Measurements from ENCODE around the gene STAB2. TPM values are rescaled to one million over a fixed set of nuclear protein-coding genes. Genes with fewer than 3 reads are reported as not detected.

Gene STAB2
- polyA plus RNA-seq, 3 donors: not detected

GRCh38 chr12:103771466-103771865 lies 184.4 kb downstream of the STAB2 start:
- Histone ChIP-seq H3K79me2 (ENCODE audit: insufficient read depth, low read length) (no peaks in the 10 kb centered on the region), H3K4me3 (replicated peaks in 1 of 3; ENCODE audit: low read depth in 2 of 3, low read length in 3 of 3) (no peak overlapping the region), H3K4me1 (ENCODE audit: control insufficient read depth in 1 of 2, insufficient read depth in 2 of 2, low read length in 2 of 2) (no peaks in the 10 kb centered on the region), H3K9me3 (replicated peaks in 1 of 2; ENCODE audit: control insufficient read depth in 1 of 2, insufficient read depth in 1 of 2, low read length in 2 of 2) (no peaks in the 10 kb centered on the region), H3K27ac (ENCODE audit: low read depth in 1 of 2, low read length in 2 of 2) (no peak overlapping the region), H3K27me3 (ENCODE audit: control insufficient read depth in 2 of 2, insufficient read depth in 2 of 2, low read length in 2 of 2) (no peaks in the 10 kb centered on the region), H4K20me1 (ENCODE audit: insufficient read depth, low read length) (no peaks in the 10 kb centered on the region), H3K4me2 (replicated peaks; ENCODE audit: extremely low read depth, low read length, poor library complexity, severe bottlenecking) (no peak overlapping the region), H3K36me3 (replicated peaks in 1 of 2; ENCODE audit: control insufficient read depth in 1 of 2, insufficient read depth in 2 of 2, low read length in 2 of 2) (peaks cover 0 to 7% of the 10 kb centered on the region in 2 donors), H3K9ac (ENCODE audit: insufficient read depth, low read length, poor library complexity, severe bottlenecking) (no peak overlapping the region), H2AFZ (ENCODE audit: insufficient read depth, low read depth, low read length, poor library complexity, severe bottlenecking) (no peak overlapping the region)
- Mint-ChIP-seq H3K27me3 (ENCODE audit: low read depth in 3 of 3) (no peaks in the 10 kb centered on the region), H3K4me1 (peaks cover 6% of the 10 kb centered on the region), H3K27ac (peak overlapping the region in 2 of 7 donors; percentile 16 to 63), H3K9me3 (no peaks in the 10 kb centered on the region), H3K4me3 (no peak overlapping the region), H3K36me3 (peaks cover 5 to 24% of the 10 kb centered on the region in 2 donors)
- peak; percentile 72 for TF ChIP-seq CTCF (IDR thresholded peaks at IDR 0.05)
- peak; percentile 30 to 39 (median 33) for DNase-seq
- intact Hi-C loops (cut with micrococcal nuclease): loop anchor here (2.0 to 5.0 kb wide), 3 partner anchors 96 to 341 kb away; no protein-coding TSS in a partner anchor
- 64% methylated on average over 2 of the region's 3 CpGs for WGBS (ENCODE audit: insufficient coverage)

GRCh38 chr12:103772367-103773108 lies 185.5 kb downstream of the STAB2 start:
- 96% methylated on average over 6 of the region's 7 CpGs for WGBS (ENCODE audit: insufficient coverage)

More at GRCh38 chr12:103772367-103773108, 185.5 kb downstream of the STAB2 start:
- no peaks in the 10 kb centered on the region for H4K20me1 ChIP-seq (ENCODE audit: insufficient read depth, low read length)
- H3K27ac Mint-ChIP-seq: no peak overlapping the region
- H3K27me3 Mint-ChIP-seq (ENCODE audit: low read depth in 3 of 3): no peaks in the 10 kb centered on the region
- no peak overlapping the region for H3K27ac ChIP-seq (ENCODE audit: low read depth in 1 of 2, low read length in 2 of 2)
- peaks cover 0 to 15% of the 10 kb centered on the region in 2 donors for H3K36me3 ChIP-seq (replicated peaks in 1 of 2; ENCODE audit: control insufficient read depth in 1 of 2, insufficient read depth in 2 of 2, low read length in 2 of 2)
- peaks cover 15 to 28% of the 10 kb centered on the region in 2 donors for H3K36me3 Mint-ChIP-seq
- H3K79me2 ChIP-seq (ENCODE audit: insufficient read depth, low read length): no peaks in the 10 kb centered on the region
- no peaks in the 10 kb centered on the region for H3K4me1 ChIP-seq (ENCODE audit: control insufficient read depth in 1 of 2, insufficient read depth in 2 of 2, low read length in 2 of 2)
- H3K4me2 ChIP-seq (replicated peaks; ENCODE audit: extremely low read depth, low read length, poor library complexity, severe bottlenecking): no peak overlapping the region
- H3K4me3 Mint-ChIP-seq: no peak overlapping the region
- H3K4me1 Mint-ChIP-seq: peaks cover 6% of the 10 kb centered on the region
- H3K27me3 ChIP-seq (ENCODE audit: control insufficient read depth in 2 of 2, insufficient read depth in 2 of 2, low read length in 2 of 2): no peaks in the 10 kb centered on the region
- intact Hi-C loops (cut with micrococcal nuclease): loop anchor here (5.0 kb wide), 2 partner anchors 95 to 340 kb away; no protein-coding TSS in a partner anchor
- no peaks in the 10 kb centered on the region for H3K9me3 ChIP-seq (replicated peaks in 1 of 2; ENCODE audit: control insufficient read depth in 1 of 2, insufficient read depth in 1 of 2, low read length in 2 of 2)
- no peak overlapping the region for H3K4me3 ChIP-seq (replicated peaks in 1 of 3; ENCODE audit: low read depth in 2 of 3, low read length in 3 of 3)
- no peak overlapping the region for H2AFZ ChIP-seq (ENCODE audit: insufficient read depth, low read depth, low read length, poor library complexity, severe bottlenecking)
- H3K9me3 Mint-ChIP-seq: no peaks in the 10 kb centered on the region
- H3K9ac ChIP-seq (ENCODE audit: insufficient read depth, low read length, poor library complexity, severe bottlenecking): no peak overlapping the region
- no peak for TF ChIP-seq CTCF (IDR thresholded peaks at IDR 0.05)
- no peak for DNase-seq

Measured in CD14-positive monocyte (primary cell).